GM12878 (cell line): ENCODE measurements around the gene SOCS4. TPM values are rescaled to one million over a fixed set of nuclear protein-coding genes. Genes with fewer than 3 reads are reported as not detected.

ENCODE experiments used
- ASH2L ChIP-seq: fragments of 300-600, 200-600 bp; sonication (generic); IDR thresholded peaks from 2 replicates; pipeline ENCODE4 v1.6.1; 2017; ENCODE audit warnings: low read depth, mild to moderate bottlenecking, borderline replicate concordance
- ATF7 ChIP-seq: fragments of 450-650 bp; IDR thresholded peaks from 2 replicates; pipeline ENCODE4 v1.6.1; 2016; ENCODE audit warnings: low read depth, mild to moderate bottlenecking
- CHD2 ChIP-seq: IDR thresholded peaks from 2 replicates; pipeline ENCODE4 v1.6.1; 2011; ENCODE audit warnings: low read depth, low read length, improper control_type of control experiment, borderline replicate concordance
- CTCF ChIP-seq, 3 experiments: IDR thresholded peaks in 2 of 3; conservative IDR thresholded peaks in 1 of 3; 2 replicates each; pipeline ENCODE4 v1.5.1; 2011; ENCODE audit warnings: low read depth in 3 of 3, low read length in 3 of 3, mild to moderate bottlenecking in 3 of 3, control low read depth in 2 of 3, moderate library complexity in 2 of 3, inconsistent platforms in 1 of 3, mixed read lengths in 1 of 3; ENCODE audit not compliant: control insufficient read depth in 2 of 3, insufficient read depth in 1 of 3; ENCODE audit errors: extremely low read depth in 1 of 3
- MAX ChIP-seq: IDR thresholded peaks from 2 replicates; pipeline ENCODE4 v1.6.1; 2012; ENCODE audit warnings: low read depth, low read length, improper control_type of control experiment
- NBN ChIP-seq: fragments of 450-650 bp; IDR thresholded peaks from 2 replicates; pipeline ENCODE4 v1.6.1; 2016
- NR2C2 ChIP-seq: IDR thresholded peaks from 2 replicates; pipeline ENCODE4 v1.6.1; 2011; ENCODE audit warnings: borderline replicate concordance, low read depth; ENCODE audit not compliant: control insufficient read depth, insufficient read length
- NR2F1 ChIP-seq: fragments of 450-650 bp; conservative IDR thresholded peaks from 2 replicates; pipeline ENCODE4 v1.6.1; 2017; ENCODE audit warnings: mild to moderate bottlenecking
- POLR2AphosphoS5 ChIP-seq: IDR thresholded peaks from 2 replicates; pipeline ENCODE4 v1.6.1; 2011; ENCODE audit warnings: mild to moderate bottlenecking, low read length, inconsistent platforms
- STAT1 ChIP-seq: fragments of 450-650 bp; conservative IDR thresholded peaks from 2 replicates; pipeline ENCODE4 v1.6.1; 2014; ENCODE audit warnings: antibody characterized with exemption, mild to moderate bottlenecking
- ZNF207 ChIP-seq: fragments of 450-650 bp; IDR thresholded peaks from 2 replicates; pipeline ENCODE4 v1.6.1; 2014; ENCODE audit warnings: antibody characterized with exemption, mild to moderate bottlenecking, borderline replicate concordance
- polyA plus RNA-seq, 11 experiments: library from polyadenylated mRNA; depleted of rRNA in 4 of 11; unstranded in 6 of 11; stranded (reverse) in 5 of 11; fragments of >200 nt; fragmentation: Nextera tagmentation in 4 of 11; fragmentation: Illumina TruSeq in 1 of 11; extraction: Ambion mirVana in 4 of 11; extraction: Trizol in 1 of 11; gene quantifications; 1 replicate in 1 of 11; 2 replicates in 10 of 11; pipeline versions ENCODE4 v1.2.1 to v1.2.3, GENCODE V29; 2011 to 2016; ENCODE audit warnings: inconsistent platforms in 2 of 11, missing spikeins in 2 of 11, low read depth in 1 of 11
- total RNA-seq, 4 experiments: library from RNA; depleted of rRNA in 3 of 4; stranded (reverse); fragments of >200 nt in 3 of 4; fragmentation: Illumina TruSeq in 1 of 4; extraction: Trizol in 1 of 4; gene quantifications; 2 replicates each; pipeline versions ENCODE4 v1.2.1 to v1.2.3, GENCODE V29; 2013 to 2021

The SOCS4 gene
- total and polyA plus RNA-seq, 10 of the 15 experiments (the other 5 are each of a cell fraction or from before 2014, with no cell fraction given) = 5.7 to 31.5 (median 20.8) TPM

GRCh38 chr14:55026793-55027561 lies at the start of gene SOCS4, which contains the start of gene WDHD1 (continued):
- TF ChIP-seq ASH2L (no peak), NR2C2 (no peak), NBN (peak; percentile 97), ATF7 (peak; percentile 53), NR2F1 (peak; percentile 95), ZNF207 (peak; percentile 79), CHD2 (peak; percentile 62), MAX (peak; percentile 94), STAT1 (peak; percentile 27; the same call in 1 of the 2 replicates), CTCF (IDR thresholded peaks at IDR 0.05 in 2 of 3, conservative IDR thresholded peaks at IDR 0.05 in 1 of 3; ENCODE audit: control insufficient read depth in 2 of 3, extremely low read depth in 1 of 3, insufficient read depth in 1 of 3, low read depth in 3 of 3, low read length in 3 of 3) (0 out of 6 replicates have a peak, but pooled peaks of 1 of the 3 experiments have one; percentile 1), POLR2AphosphoS5 (peak; percentile 93)
